HepG2 (cell line): ENCODE measurements around the gene UQCC5. TPM values are rescaled to one million over a fixed set of nuclear protein-coding genes. Genes with fewer than 3 reads are reported as not detected.

ENCODE experiments used
- ATF7 ChIP-seq, 2 experiments: fragments of 450-650 bp in 1 of 2; sonication (generic) in 1 of 2; formaldehyde crosslinking in 1 of 2; IDR thresholded peaks; 2 replicates each; pipeline versions ENCODE4 v1.4.0 to v1.6.1; 2016 to 2020; ENCODE audit warnings: antibody characterized with exemption in 1 of 2, mild to moderate bottlenecking in 1 of 2, missing genetic modification reagents in 1 of 2
- CHCHD3 ChIP-seq: sonication (generic); formaldehyde crosslinking; IDR thresholded peaks from 2 replicates; pipeline ENCODE4 v1.8.0; 2022; ENCODE audit warnings: mild to moderate bottlenecking, missing genetic modification reagents, moderate library complexity
- E2F5 ChIP-seq: sonication (generic); formaldehyde crosslinking; conservative IDR thresholded peaks from 2 replicates; pipeline ENCODE4 v1.4.0; 2020; ENCODE audit warnings: missing genetic modification reagents
- FOXA3 ChIP-seq: IDR thresholded peaks from 2 replicates; pipeline ENCODE4 v1.6.1; 2016; ENCODE audit warnings: missing genetic modification reagents, missing compliant biosample characterization
- GATA4 ChIP-seq: sonication (generic); IDR thresholded peaks from 2 replicates; pipeline ENCODE4 v1.6.1; 2016; ENCODE audit warnings: antibody characterized with exemption, low read depth, borderline replicate concordance
- GMEB2 ChIP-seq: IDR thresholded peaks from 2 replicates; pipeline ENCODE4 v1.6.1; 2016; ENCODE audit warnings: missing biosample characterization, missing genetic modification reagents, low read depth
- KAT7 ChIP-seq: IDR thresholded peaks from 2 replicates; pipeline ENCODE4 v1.6.1; 2018; ENCODE audit warnings: borderline replicate concordance, missing compliant biosample characterization
- KAT8 ChIP-seq: IDR thresholded peaks from 2 replicates; pipeline ENCODE4 v1.6.1; 2016; ENCODE audit warnings: missing genetic modification reagents, missing compliant biosample characterization
- NCOA5 ChIP-seq: sonication (generic); formaldehyde crosslinking; IDR thresholded peaks from 2 replicates; pipeline ENCODE4 v1.4.0; 2020; ENCODE audit warnings: missing genetic modification reagents
- PAX8 ChIP-seq: sonication (generic); formaldehyde crosslinking; IDR thresholded peaks from 2 replicates; pipeline ENCODE4 v1.8.0; 2022; ENCODE audit warnings: mild to moderate bottlenecking, missing genetic modification reagents, borderline replicate concordance
- REL ChIP-seq: sonication (generic); formaldehyde crosslinking; conservative IDR thresholded peaks from 2 replicates; pipeline ENCODE4 v1.8.0; 2022; ENCODE audit warnings: mild to moderate bottlenecking, missing genetic modification reagents, moderate library complexity
- REPIN1 ChIP-seq: sonication (generic); formaldehyde crosslinking; IDR thresholded peaks from 2 replicates; pipeline ENCODE4 v1.8.0; 2022; ENCODE audit warnings: missing genetic modification reagents, low read depth, mild to moderate bottlenecking, borderline replicate concordance
- SALL1 ChIP-seq: sonication (generic); formaldehyde crosslinking; IDR thresholded peaks from 2 replicates; pipeline ENCODE4 v1.8.0; 2022; ENCODE audit warnings: mild to moderate bottlenecking, missing genetic modification reagents
- SP140L ChIP-seq: sonication (generic); formaldehyde crosslinking; IDR thresholded peaks from 2 replicates; pipeline ENCODE4 v1.4.0; 2020; ENCODE audit warnings: missing genetic modification reagents, borderline replicate concordance
- TAF15 ChIP-seq: fragments of 200-400 bp; formaldehyde crosslinking; IDR thresholded peaks from one replicate; pipeline ENCODE4 v1.6.1; 2018; ENCODE audit warnings: mild to moderate bottlenecking, low read depth, low read length; ENCODE audit not compliant: poor library complexity, severe bottlenecking
- U2AF2 ChIP-seq: fragments of 200-400 bp; formaldehyde crosslinking; IDR thresholded peaks from 2 replicates; pipeline ENCODE4 v1.6.1; 2017; ENCODE audit warnings: low read depth, mild to moderate bottlenecking, low read length
- ZNF124 ChIP-seq: sonication (generic); formaldehyde crosslinking; IDR thresholded peaks from 2 replicates; pipeline ENCODE4 v1.4.0; 2020; ENCODE audit warnings: missing genetic modification reagents
- ZNF275 ChIP-seq: sonication (generic); formaldehyde crosslinking; IDR thresholded peaks from 2 replicates; pipeline ENCODE4 v1.8.0; 2022; ENCODE audit warnings: missing genetic modification reagents, mild to moderate bottlenecking, inconsistent platforms, borderline replicate concordance
- ZNF292 ChIP-seq: sonication (generic); formaldehyde crosslinking; IDR thresholded peaks from 2 replicates; pipeline ENCODE4 v1.8.1; 2022; ENCODE audit warnings: mild to moderate bottlenecking, low read depth, missing genetic modification reagents, borderline replicate concordance
- ZNF335 ChIP-seq: sonication (generic); formaldehyde crosslinking; IDR thresholded peaks from 2 replicates; pipeline ENCODE4 v1.4.0; 2020; ENCODE audit warnings: missing genetic modification reagents
- ZNF484 ChIP-seq: sonication (generic); formaldehyde crosslinking; IDR thresholded peaks from 2 replicates; pipeline ENCODE4 v1.5.1; 2020; ENCODE audit warnings: mild to moderate bottlenecking, low read depth, missing genetic modification reagents, borderline replicate concordance
- ZNF550 ChIP-seq: sonication (generic); formaldehyde crosslinking; IDR thresholded peaks from 2 replicates; pipeline ENCODE4 v1.4.0; 2020; ENCODE audit warnings: mild to moderate bottlenecking, missing genetic modification reagents, borderline replicate concordance
- ZNF800 ChIP-seq: sonication (generic); formaldehyde crosslinking; IDR thresholded peaks from 2 replicates; pipeline ENCODE4 v1.4.0; 2020; ENCODE audit warnings: missing genetic modification reagents
- polyA plus RNA-seq, 8 experiments: library from polyadenylated mRNA; depleted of rRNA in 3 of 8; stranded (reverse) in 7 of 8; unstranded in 1 of 8; fragments of >200 nt; fragmentation: Illumina TruSeq in 4 of 8; extraction: Trizol in 4 of 8; gene quantifications; 2 replicates each; pipeline versions ENCODE4 v1.2.1 to v1.2.3, GENCODE V29; 2011 to 2016; ENCODE audit warnings: low read depth in 4 of 8, missing spikeins in 1 of 8, mixed read lengths in 1 of 8; ENCODE audit not compliant: insufficient read depth in 1 of 8
- total RNA-seq, 5 experiments: library from RNA; depleted of rRNA; stranded (reverse); fragments of >200 nt; fragmentation: Illumina TruSeq; extraction: Trizol; gene quantifications; 2 replicates each; pipeline ENCODE4 v1.2.3, GENCODE V29; 2016; ENCODE audit warnings: low read depth in 1 of 5
- TF ChIP-seq, protein P1 (sequence below): sonication (generic); formaldehyde crosslinking; IDR thresholded peaks from 2 replicates; pipeline ENCODE4 v1.5.0; 2020; ENCODE audit warnings: missing genetic modification reagents

The UQCC5 gene
- total and polyA plus RNA-seq, 2 of the 13 experiments (the other 11 are each of a cell fraction or from before 2014, with no cell fraction given) = 15.4 to 29.5 TPM

DNA sequence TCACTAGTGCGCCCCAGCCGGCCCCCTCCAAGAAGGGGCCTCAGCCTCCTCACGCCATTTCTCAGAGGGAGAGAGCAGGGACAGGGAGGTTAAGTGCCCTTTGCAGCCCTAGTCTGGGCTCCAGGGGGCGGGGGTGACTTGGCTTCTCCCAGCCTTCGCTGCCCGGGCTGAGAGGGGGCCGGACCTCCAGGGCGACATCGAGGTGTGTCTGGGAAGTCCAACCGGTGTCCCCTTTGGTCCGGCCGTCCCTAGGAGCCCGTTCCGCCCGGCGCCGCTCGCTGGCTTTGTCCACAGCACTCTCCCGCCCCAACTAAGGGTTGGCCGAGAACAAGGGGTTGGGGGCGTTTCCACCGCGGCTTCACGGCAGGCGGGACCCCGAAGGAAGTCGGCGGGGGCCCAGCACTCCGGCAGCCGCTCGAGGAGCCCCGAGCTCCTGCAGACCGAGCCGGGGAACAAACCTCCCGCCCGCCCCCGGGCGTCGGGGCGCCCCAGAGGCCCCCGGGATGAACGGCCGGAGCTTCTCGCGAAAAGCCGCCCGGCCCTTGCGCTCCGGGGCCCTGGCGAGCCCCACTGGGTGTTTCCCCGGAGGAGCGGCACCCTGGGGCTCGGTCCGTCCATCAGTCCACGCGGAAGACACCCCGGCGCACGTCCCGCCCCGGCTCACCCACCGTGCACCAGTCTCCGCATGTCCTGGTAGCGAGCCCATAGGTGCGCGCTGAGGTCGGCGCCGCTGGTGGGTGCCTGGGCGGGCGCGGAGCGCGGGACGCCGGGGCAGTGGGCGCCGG is 3.4 kb upstream of the UQCC5 start (continued):
- TF ChIP-seq REL (no peak), GMEB2 (no peak), ZNF550 (CRISPR knock-in tag) (no peak), ATF7 (IDR thresholded peaks at IDR 0.05) (no peak), ATF7 (CRISPR knock-in tag; IDR thresholded peaks at IDR 0.05) (no peak), TAF15 (no peak), FOXA3 (CRISPR knock-in tag) (no peak), NCOA5 (no peak), KAT7 (CRISPR knock-in tag) (no peak), ZNF292 (CRISPR knock-in tag) (no peak), ZNF484 (no peak), CHCHD3 (CRISPR knock-in tag) (no peak), E2F5 (CRISPR knock-in tag) (no peak), ZNF275 (CRISPR knock-in tag) (no peak), ZNF124 (CRISPR knock-in tag) (no peak), U2AF2 (no peak), ZNF800 (CRISPR knock-in tag) (no peak), GATA4 (no peak), KAT8 (CRISPR knock-in tag) (no peak), ZNF335 (CRISPR knock-in tag) (no peak), PAX8 (CRISPR knock-in tag) (no peak), SP140L (no peak), SALL1 (CRISPR knock-in tag) (0 out of 2 replicates have a peak, but pooled peaks have one; percentile 18), REPIN1 (CRISPR knock-in tag) (no peak)
- TF ChIP-seq, protein P1, sequence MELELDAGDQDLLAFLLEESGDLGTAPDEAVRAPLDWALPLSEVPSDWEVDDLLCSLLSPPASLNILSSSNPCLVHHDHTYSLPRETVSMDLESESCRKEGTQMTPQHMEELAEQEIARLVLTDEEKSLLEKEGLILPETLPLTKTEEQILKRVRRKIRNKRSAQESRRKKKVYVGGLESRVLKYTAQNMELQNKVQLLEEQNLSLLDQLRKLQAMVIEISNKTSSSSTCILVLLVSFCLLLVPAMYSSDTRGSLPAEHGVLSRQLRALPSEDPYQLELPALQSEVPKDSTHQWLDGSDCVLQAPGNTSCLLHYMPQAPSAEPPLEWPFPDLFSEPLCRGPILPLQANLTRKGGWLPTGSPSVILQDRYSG = no peak
